Muscle of leg (tissue), 11 donors: ENCODE data around the gene PPM1H. TPM values are rescaled to one million over a fixed set of nuclear protein-coding genes. Genes with fewer than 3 reads are reported as not detected.
A peak's percentile ranks its signal among the peaks of the same experiment; 100 is the strongest.

ENCODE experiments used
- DNase-seq: peaks from one replicate; pipeline ENCODE4 v3.0.0; 2013
- H3K27ac ChIP-seq: one replicate; pipeline ENCODE4 v1.5.1; 2013; ENCODE audit warnings: mild to moderate bottlenecking, low read length, control low read depth
- H3K27me3 ChIP-seq: one replicate; pipeline ENCODE4 v1.6.1; 2013; ENCODE audit warnings: low read length; ENCODE audit not compliant: control insufficient read depth, insufficient read depth
- H3K36me3 ChIP-seq: one replicate; pipeline ENCODE4 v1.6.1; 2013; ENCODE audit warnings: low read length; ENCODE audit not compliant: control insufficient read depth, insufficient read depth
- H3K4me1 ChIP-seq: one replicate; pipeline ENCODE4 v1.6.1; 2013; ENCODE audit warnings: low read length; ENCODE audit not compliant: control insufficient read depth, insufficient read depth
- H3K4me3 ChIP-seq: one replicate; pipeline ENCODE4 v1.5.1; 2013; ENCODE audit warnings: low read length, control low read depth
- H3K9me3 ChIP-seq: replicated peaks from 2 replicates; pipeline ENCODE4 v1.6.1; 2013; ENCODE audit warnings: low read depth, low read length; ENCODE audit not compliant: control insufficient read depth
- WGBS: methylation state at CpG from one replicate; pipeline ENCODE4 v1.1.5; 2013; ENCODE audit warnings: missing lambda C conversion rate; ENCODE audit not compliant: insufficient coverage; 5-methylcytosine and 5-hydroxymethylcytosine counted together
- polyA plus RNA-seq, 8 donors: library from polyadenylated mRNA; unstranded; fragments of 120-200 nt; gene quantifications; one replicate each; pipeline versions ENCODE4 v1.2.1 to v1.2.3, GENCODE V29; 2013; ENCODE audit warnings: inconsistent platforms in 1 of 8, low replicate concordance in 1 of 8; ENCODE audit not compliant: insufficient read length in 8 of 8, insufficient read depth in 1 of 8
- total RNA-seq: library from RNA; stranded (reverse); fragments of 120-200 nt; gene quantifications from one replicate; pipeline ENCODE4 v1.2.4, GENCODE V29; 2013

Gene PPM1H
- total and polyA plus RNA-seq, 9 donors: 2.7 to 4.2 (median 3.4) TPM

GRCh38 chr12:62925680-62926079, 9.3 kb downstream of the PPM1H start:
- peaks cover 2% of the 10 kb centered on the region for H3K27me3 ChIP-seq
- no peak overlapping the region for H3K4me3 ChIP-seq
- H3K36me3 ChIP-seq: no peaks in the 10 kb centered on the region
- no peaks in the 10 kb centered on the region for H3K4me1 ChIP-seq
- no peaks in the 10 kb centered on the region for H3K9me3 ChIP-seq
- H3K27ac ChIP-seq: no peak overlapping the region
- DNase-seq: no peak
- no CpG with 5 or more reads among the region's 1 CpG for WGBS

DNA sequence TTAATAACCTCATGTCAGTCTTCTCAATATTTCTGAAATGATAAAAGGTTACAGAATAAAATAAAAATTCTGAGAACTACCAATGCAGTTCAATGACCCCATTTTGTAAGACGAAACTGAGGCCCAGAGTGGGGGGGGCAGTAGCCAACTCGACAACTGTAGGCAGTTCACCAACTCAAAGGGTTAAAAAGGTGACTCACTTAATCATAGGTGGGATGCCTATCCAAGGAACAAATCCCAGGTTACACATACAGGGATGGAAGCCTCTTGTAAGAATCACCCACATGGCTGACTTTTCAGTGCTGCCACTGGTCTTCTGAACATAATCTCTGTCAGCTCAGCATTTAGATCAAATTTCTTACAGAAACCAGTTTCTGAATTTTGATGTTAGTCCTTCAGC, 10.9 kb downstream of the PPM1H start:
- Histone ChIP-seq H3K4me3 (no peak overlapping the region), H3K27ac (no peak overlapping the region), H3K9me3 (no peaks in the 10 kb centered on the region), H3K4me1 (peaks cover 7% of the 10 kb centered on the region), H3K27me3 (no peaks in the 10 kb centered on the region), H3K36me3 (no peaks in the 10 kb centered on the region)
- no peak for DNase-seq
- 80% methylated on average over 1 of the region's 2 CpGs for WGBS

DNA sequence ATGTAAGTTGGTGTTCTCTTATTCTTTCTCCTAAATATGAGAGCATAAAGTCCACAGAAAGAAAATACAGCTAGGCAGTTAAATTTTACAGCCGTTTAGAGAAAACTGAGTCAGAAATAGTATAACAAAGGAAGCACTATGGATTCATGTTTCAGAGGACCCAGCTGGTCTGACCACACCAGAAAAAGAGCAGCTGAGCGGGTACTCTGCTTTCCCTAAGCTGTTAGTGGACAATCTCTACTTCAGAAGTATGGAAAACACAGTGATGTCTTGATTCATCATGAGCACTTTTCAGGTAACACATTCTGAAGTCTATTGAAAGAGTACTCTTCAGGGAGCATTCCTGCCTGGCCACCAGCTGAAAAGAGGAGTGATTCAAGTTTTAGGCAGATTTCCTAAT, 12.4 kb downstream of the PPM1H start:
- H3K36me3 ChIP-seq: no peaks in the 10 kb centered on the region
- peak overlapping the region; percentile 60 for H3K27ac ChIP-seq
- peaks cover 7% of the 10 kb centered on the region for H3K4me1 ChIP-seq
- WGBS: 22% methylated on average over 1 of the region's 2 CpGs
- no peak overlapping the region for H3K4me3 ChIP-seq
- no peaks in the 10 kb centered on the region for H3K9me3 ChIP-seq
- DNase-seq: peak; percentile 62
- no peaks in the 10 kb centered on the region for H3K27me3 ChIP-seq

DNA sequence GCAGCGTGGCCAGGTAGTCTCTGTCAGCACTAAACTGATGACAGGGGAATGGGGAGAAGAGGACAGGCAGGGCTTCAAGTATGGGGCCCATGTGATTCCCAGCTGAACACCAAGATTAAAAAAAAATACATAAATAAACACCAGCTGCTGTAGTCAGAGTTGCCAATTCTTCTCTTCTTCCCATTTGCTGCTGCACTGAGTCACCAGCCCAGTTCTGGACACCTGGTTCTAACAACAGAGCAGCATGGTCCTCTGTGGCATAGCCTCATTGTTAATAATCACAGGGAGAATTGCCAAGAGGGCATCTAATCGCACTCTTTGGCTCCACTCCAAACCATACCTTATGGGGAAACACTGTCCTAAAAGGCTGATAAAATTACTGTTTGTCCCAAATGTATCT, 15.1 kb downstream of the PPM1H start:
- WGBS: 40% methylated on average over 2 of the region's 2 CpGs
- peaks cover 10% of the 10 kb centered on the region for H3K4me1 ChIP-seq

DNA sequence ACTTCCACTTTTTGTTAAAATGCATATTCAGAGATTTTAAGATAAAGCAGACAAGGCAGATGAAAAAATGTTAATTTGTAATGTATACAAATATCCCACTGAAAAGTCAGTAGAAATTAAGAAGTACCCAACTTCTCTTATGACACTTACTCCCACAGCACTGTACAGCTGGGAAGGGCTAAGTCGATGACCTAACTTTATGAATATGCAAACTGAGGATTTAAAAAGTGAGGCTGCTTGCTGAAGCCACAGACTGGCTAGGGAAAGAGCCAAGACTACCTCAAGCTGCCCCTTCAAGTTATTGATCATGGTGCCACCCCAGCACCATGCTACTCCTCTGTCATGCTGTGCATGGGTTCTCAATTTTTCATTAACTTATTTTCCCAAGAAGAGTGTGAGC, 17.0 kb downstream of the PPM1H start:
- no CpG with 5 or more reads among the region's 1 CpG for WGBS
- Histone ChIP-seq H3K9me3 (no peaks in the 10 kb centered on the region), H3K27ac (no peak overlapping the region), H3K4me3 (no peak overlapping the region), H3K36me3 (no peaks in the 10 kb centered on the region), H3K4me1 (peaks cover 10% of the 10 kb centered on the region), H3K27me3 (no peaks in the 10 kb centered on the region)
- no peak for DNase-seq

More for the DNA sequence above, 15.1 kb downstream of the PPM1H start:
- Histone ChIP-seq H3K36me3 (no peaks in the 10 kb centered on the region), H3K27me3 (no peaks in the 10 kb centered on the region), H3K27ac (no peak overlapping the region), H3K9me3 (no peaks in the 10 kb centered on the region), H3K4me3 (no peak overlapping the region)
- peak; percentile 77 for DNase-seq

- DNase-seq: no peak
- Histone ChIP-seq H3K36me3 (no peaks in the 10 kb centered on the region), H3K9me3 (no peaks in the 10 kb centered on the region), H3K4me3 (no peak overlapping the region), H3K27me3 (no peaks in the 10 kb centered on the region), H3K27ac (no peak overlapping the region), H3K4me1 (peaks cover 10% of the 10 kb centered on the region)
- WGBS: 63% methylated on average over 2 of the region's 7 CpGs
Measured at GRCh38 chr12:62916632-62917425, 18.1 kb downstream of the PPM1H start.

- H3K36me3 ChIP-seq: no peaks in the 10 kb centered on the region
- H3K27ac ChIP-seq: no peak overlapping the region
- peaks cover 10% of the 10 kb centered on the region for H3K4me1 ChIP-seq
- no peak overlapping the region for H3K4me3 ChIP-seq
- 31% methylated on average over 5 of the region's 6 CpGs for WGBS
- no peaks in the 10 kb centered on the region for H3K9me3 ChIP-seq
- no peaks in the 10 kb centered on the region for H3K27me3 ChIP-seq
- no peak for DNase-seq
Measured at GRCh38 chr12:62915204-62915529, 19.8 kb downstream of the PPM1H start.

DNA sequence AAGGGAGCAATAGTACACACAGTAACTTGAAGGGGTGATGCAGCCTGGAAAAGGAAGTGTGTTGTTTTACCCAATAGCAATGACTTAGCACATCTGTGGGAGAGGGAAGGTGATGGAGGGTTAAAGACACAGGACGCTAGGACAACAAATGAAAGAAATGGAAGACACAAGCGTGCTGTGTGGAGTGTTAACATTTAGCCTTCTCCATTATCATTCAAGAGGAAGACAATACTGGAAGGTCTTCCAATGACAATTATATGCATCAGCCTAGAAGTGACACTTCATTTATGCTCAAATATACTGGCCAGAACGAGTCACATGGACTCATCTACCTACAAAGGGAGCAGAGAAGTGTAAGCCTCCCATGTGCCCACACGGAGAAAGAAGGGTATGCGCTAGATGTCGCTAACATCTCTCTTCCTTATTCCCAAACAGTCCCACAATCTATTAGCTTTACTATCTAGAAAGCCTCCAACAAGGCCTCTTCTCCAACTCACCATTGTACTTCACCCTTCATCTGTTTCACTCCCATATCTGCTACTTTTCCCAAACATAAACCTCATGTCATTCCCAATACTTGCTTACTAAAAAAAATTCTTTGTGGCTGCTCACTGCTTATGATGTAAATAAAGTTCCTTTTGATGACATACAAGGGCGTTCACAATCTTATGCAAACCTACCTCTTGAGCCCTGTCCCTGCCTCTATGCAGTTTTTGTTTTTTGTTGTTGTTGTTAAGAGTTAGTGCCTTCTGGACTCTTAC, 20.3 kb downstream of the PPM1H start:
- 80% methylated on average over 3 of the region's 7 CpGs for WGBS
- DNase-seq: no peak
- no peak overlapping the region for H3K4me3 ChIP-seq
- H3K27ac ChIP-seq: no peak overlapping the region
- no peaks in the 10 kb centered on the region for H3K36me3 ChIP-seq
- no peaks in the 10 kb centered on the region for H3K9me3 ChIP-seq
- H3K4me1 ChIP-seq: peaks cover 6% of the 10 kb centered on the region
- H3K27me3 ChIP-seq: no peaks in the 10 kb centered on the region

GRCh38 chr12:62913380-62913779, 21.6 kb downstream of the PPM1H start:
- H3K27ac ChIP-seq: no peak overlapping the region
- 87% methylated on average over 6 of the region's 6 CpGs for WGBS

DNA sequence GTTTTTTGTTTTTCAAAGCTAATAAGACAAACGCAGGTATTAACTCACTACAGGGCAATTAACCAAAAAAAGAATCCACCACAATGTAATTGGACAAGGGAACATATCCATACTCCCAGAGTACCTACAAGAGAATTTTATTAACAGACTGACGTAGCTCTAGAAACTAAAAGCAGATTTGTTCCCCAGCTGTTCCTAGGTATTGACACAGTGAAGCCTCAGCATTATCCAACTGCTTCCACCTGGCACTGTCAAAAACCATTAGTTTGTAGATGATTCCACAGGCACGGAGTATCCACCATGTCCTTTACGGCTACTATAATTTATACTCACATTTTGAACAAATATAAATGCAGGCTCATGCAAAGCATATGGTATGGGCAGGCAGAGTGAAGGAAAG, 22.3 kb downstream of the PPM1H start:
- Histone ChIP-seq H3K27ac (no peak overlapping the region), H3K4me1 (peaks cover 3% of the 10 kb centered on the region), H3K36me3 (no peaks in the 10 kb centered on the region), H3K4me3 (no peak overlapping the region), H3K27me3 (no peaks in the 10 kb centered on the region), H3K9me3 (no peaks in the 10 kb centered on the region)
- DNase-seq: no peak
- WGBS: 40% methylated on average over 1 of the region's 4 CpGs

More at GRCh38 chr12:62913380-62913779, 21.6 kb downstream of the PPM1H start:
- Histone ChIP-seq H3K9me3 (no peaks in the 10 kb centered on the region), H3K36me3 (no peaks in the 10 kb centered on the region), H3K4me3 (no peak overlapping the region), H3K27me3 (no peaks in the 10 kb centered on the region), H3K4me1 (peaks cover 3% of the 10 kb centered on the region)
- no peak for DNase-seq
